CD4-positive, CD25-positive, alpha-beta regulatory T cell (primary cell): ENCODE data around the gene SMAD7. TPM values are rescaled to one million over a fixed set of nuclear protein-coding genes. Genes with fewer than 3 reads are reported as not detected.

Source experiments
- ATAC-seq, 2 donors: fragments of 150-1000 bp; cut with Tn5 transposase; one replicate each; pipeline ENCODE4 v1.10.0; 2021; ENCODE audit warnings: low read depth in 2 of 2, moderate number of reproducible peaks in 2 of 2, moderate library complexity in 1 of 2
- DNase-seq, 3 donors: peaks; one replicate each; pipeline versions ENCODE4 v3.0.0 to v3.0.0-alpha.2; 2012 to 2022; ENCODE audit warnings: mixed read lengths in 1 of 3
- H3K27ac ChIP-seq: one replicate; pipeline ENCODE4 v1.7.0; 2013; ENCODE audit warnings: mild to moderate bottlenecking, low read length; ENCODE audit not compliant: insufficient read depth, poor library complexity, severe bottlenecking
- H3K27me3 ChIP-seq: one replicate; pipeline ENCODE4 v1.7.0; 2013; ENCODE audit warnings: low read length; ENCODE audit not compliant: control insufficient read depth, insufficient read depth
- H3K36me3 ChIP-seq: one replicate; pipeline ENCODE4 v1.7.0; 2013; ENCODE audit warnings: mild to moderate bottlenecking, low read length, moderate library complexity; ENCODE audit not compliant: control insufficient read depth, insufficient read depth
- H3K4me1 ChIP-seq: 2 replicates; pipeline ENCODE4 v1.7.0; 2013; ENCODE audit warnings: mild to moderate bottlenecking, low read length; ENCODE audit not compliant: insufficient read depth, control insufficient read depth, poor library complexity, severe bottlenecking
- H3K4me3 ChIP-seq: one replicate; pipeline ENCODE4 v1.7.0; 2013; ENCODE audit warnings: low read depth, mild to moderate bottlenecking, low read length, moderate library complexity
- H3K9me3 ChIP-seq, 2 experiments: 1 replicate in 1 of 2; 2 replicates in 1 of 2; pipeline ENCODE4 v1.7.0; 2013; ENCODE audit warnings: low read length in 2 of 2, mild to moderate bottlenecking in 1 of 2, moderate library complexity in 1 of 2; ENCODE audit not compliant: control insufficient read depth in 2 of 2
- H3K27ac Mint-ChIP-seq, 3 donors: one replicate each; pipeline ENCODE4 v1.8.0; 2020 to 2022; ENCODE audit warnings: mild to moderate bottlenecking in 3 of 3, mixed read lengths in 3 of 3, moderate library complexity in 2 of 3
- H3K27me3 Mint-ChIP-seq: one replicate; pipeline ENCODE4 v1.8.0; 2022; ENCODE audit warnings: mild to moderate bottlenecking, mixed read lengths
- H3K36me3 Mint-ChIP-seq: one replicate; pipeline ENCODE4 v1.8.0; 2020; ENCODE audit warnings: mixed read lengths
- H3K4me1 Mint-ChIP-seq, 4 donors: one replicate each; pipeline ENCODE4 v1.8.0; 2020 to 2022; ENCODE audit warnings: mixed read lengths in 4 of 4, mild to moderate bottlenecking in 1 of 4
- H3K4me3 Mint-ChIP-seq, 4 donors: one replicate each; pipeline ENCODE4 v1.8.0; 2020 to 2022; ENCODE audit warnings: mild to moderate bottlenecking in 4 of 4, mixed read lengths in 4 of 4, moderate library complexity in 3 of 4
- H3K9me3 Mint-ChIP-seq, 7 donors: one replicate each; pipeline ENCODE4 v1.8.0; 2020 to 2022; ENCODE audit warnings: mixed read lengths in 7 of 7, mild to moderate bottlenecking in 3 of 7, moderate library complexity in 2 of 7
- polyA plus RNA-seq, 4 donors: library from polyadenylated mRNA; unstranded; fragments of 300-500 nt; fragmentation: Illumina TruSeq; gene quantifications; one replicate each; pipeline ENCODE4 v1.2.3, GENCODE V29; 2021
- total RNA-seq: library from RNA; stranded (reverse); gene quantifications from one replicate; pipeline ENCODE4 v1.2.3, GENCODE V29; 2022

The SMAD7 gene
- total and polyA plus RNA-seq, 5 donors from 2014 or later, result 1.7 to 64.0 (median 7.0) TPM

GRCh38 chr18:48917579-48918517 is 32.9 kb downstream of the SMAD7 start:
- peaks cover 6% of the 10 kb centered on the region for H3K4me1 ChIP-seq
- DNase-seq (no peak), ATAC-seq (no peak)
- Mint-ChIP-seq H3K27me3 (peaks cover 4% of the 10 kb centered on the region), H3K4me3 (no peak overlapping the region), H3K27ac (no peak overlapping the region), H3K9me3 (no peaks in the 10 kb centered on the region), H3K4me1 (peaks cover 4 to 27% (median 14%) of the 10 kb centered on the region in 4 donors), H3K36me3 (peaks cover 19% of the 10 kb centered on the region)
- no peak overlapping the region for H3K4me3 ChIP-seq
- no peak overlapping the region for H3K27ac ChIP-seq
- no peaks in the 10 kb centered on the region for H3K9me3 ChIP-seq
- H3K27me3 ChIP-seq, result no peaks in the 10 kb centered on the region
- H3K36me3 ChIP-seq, result peaks cover 16% of the 10 kb centered on the region

- Histone ChIP-seq H3K9me3 (no peaks in the 10 kb centered on the region), H3K4me3 (no peak overlapping the region), H3K27ac (no peak overlapping the region), H3K36me3 (peaks cover 7% of the 10 kb centered on the region), H3K27me3 (no peaks in the 10 kb centered on the region), H3K4me1 (no peaks in the 10 kb centered on the region)
- H3K36me3 Mint-ChIP-seq, result peaks cover 12% of the 10 kb centered on the region
- no peak overlapping the region for H3K27ac Mint-ChIP-seq
- no peak overlapping the region for H3K4me3 Mint-ChIP-seq
- H3K4me1 Mint-ChIP-seq, result peaks cover 4 to 16% (median 10%) of the 10 kb centered on the region in 4 donors
- DNase-seq (no peak), ATAC-seq (no peak)
- H3K27me3 Mint-ChIP-seq, result peaks cover 7% of the 10 kb centered on the region
- no peaks in the 10 kb centered on the region for H3K9me3 Mint-ChIP-seq
Measured at GRCh38 chr18:48915626-48916425, 34.9 kb downstream of the SMAD7 start.

DNA sequence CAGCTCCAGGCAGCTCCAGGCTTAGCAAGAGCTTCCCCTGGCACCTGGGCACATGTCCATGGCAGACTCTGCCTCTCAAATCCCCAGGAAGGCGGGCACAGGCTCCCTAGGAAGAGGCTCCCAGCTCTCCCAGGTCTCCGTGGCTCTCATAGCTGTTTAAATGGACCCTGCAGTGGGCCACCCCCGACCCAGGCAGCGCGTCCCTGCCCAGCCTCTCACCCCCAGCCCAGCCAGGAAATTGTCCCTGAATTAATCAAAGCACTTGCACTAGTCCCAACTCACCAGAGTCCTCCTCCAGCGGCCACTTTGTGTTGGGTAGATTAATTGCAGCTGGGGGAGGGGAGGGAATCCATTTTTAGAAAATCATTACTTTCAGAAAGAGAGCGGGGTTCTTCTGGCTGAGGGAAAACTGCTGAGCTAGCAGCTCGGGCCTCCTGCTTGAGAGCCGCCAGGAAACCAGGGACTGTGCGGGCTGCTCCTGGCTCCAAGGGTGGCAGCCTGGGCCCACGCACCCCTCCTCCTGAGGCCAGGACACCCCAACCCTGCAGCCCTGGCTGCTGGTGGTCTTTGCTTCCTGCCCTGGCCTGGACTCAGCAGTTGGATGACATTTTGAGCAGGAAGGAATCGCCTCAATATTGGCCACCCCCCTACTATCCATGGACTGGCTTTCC is 36.0 kb downstream of the SMAD7 start:
- H3K4me1 Mint-ChIP-seq, result peaks cover 2 to 23% (median 12%) of the 10 kb centered on the region in 4 donors
- Histone ChIP-seq H3K4me3 (no peak overlapping the region), H3K4me1 (peaks cover 6% of the 10 kb centered on the region), H3K27ac (no peak overlapping the region), H3K27me3 (no peaks in the 10 kb centered on the region), H3K9me3 (no peaks in the 10 kb centered on the region), H3K36me3 (no peaks in the 10 kb centered on the region)
- no peak for DNase-seq
- H3K36me3 Mint-ChIP-seq, result peaks cover 4% of the 10 kb centered on the region
- ATAC-seq, result no peak
- H3K27ac Mint-ChIP-seq, result no peak overlapping the region
- no peak overlapping the region for H3K4me3 Mint-ChIP-seq
- no peaks in the 10 kb centered on the region for H3K9me3 Mint-ChIP-seq
- peaks cover 7% of the 10 kb centered on the region for H3K27me3 Mint-ChIP-seq

DNA sequence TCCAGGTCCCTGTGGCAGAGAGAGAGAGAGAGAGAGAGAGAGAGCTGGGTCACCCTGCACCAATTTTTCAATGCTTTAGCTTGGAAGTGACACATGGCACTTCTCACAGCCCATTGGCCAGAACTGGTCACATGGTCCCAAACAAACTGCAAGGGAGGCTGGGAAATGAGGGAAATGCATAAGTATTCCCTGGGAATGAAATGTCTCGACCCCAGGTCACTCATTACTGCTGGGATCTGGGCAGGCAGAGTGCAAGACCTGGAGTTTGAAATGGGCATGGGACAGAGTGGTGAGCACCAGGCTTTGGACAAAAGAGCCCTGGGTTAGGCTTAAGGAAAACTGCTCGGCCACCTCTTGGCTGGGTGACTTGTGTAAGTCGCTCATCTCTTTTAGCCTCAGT is 37.0 kb downstream of the SMAD7 start:
- Histone ChIP-seq H3K4me3 (no peak overlapping the region), H3K27me3 (no peaks in the 10 kb centered on the region), H3K36me3 (no peaks in the 10 kb centered on the region), H3K27ac (no peak overlapping the region), H3K4me1 (peaks cover 7% of the 10 kb centered on the region), H3K9me3 (no peaks in the 10 kb centered on the region)
- no peaks in the 10 kb centered on the region for H3K36me3 Mint-ChIP-seq
- peaks cover 7% of the 10 kb centered on the region for H3K27me3 Mint-ChIP-seq
- no peak for DNase-seq
- peak overlapping the region in 1 of 3 donors; percentile 68 for H3K27ac Mint-ChIP-seq
- no peak overlapping the region for H3K4me3 Mint-ChIP-seq
- H3K9me3 Mint-ChIP-seq, result no peaks in the 10 kb centered on the region
- H3K4me1 Mint-ChIP-seq, result peaks cover 5 to 28% (median 15%) of the 10 kb centered on the region in 4 donors
- ATAC-seq, result no peak

DNA sequence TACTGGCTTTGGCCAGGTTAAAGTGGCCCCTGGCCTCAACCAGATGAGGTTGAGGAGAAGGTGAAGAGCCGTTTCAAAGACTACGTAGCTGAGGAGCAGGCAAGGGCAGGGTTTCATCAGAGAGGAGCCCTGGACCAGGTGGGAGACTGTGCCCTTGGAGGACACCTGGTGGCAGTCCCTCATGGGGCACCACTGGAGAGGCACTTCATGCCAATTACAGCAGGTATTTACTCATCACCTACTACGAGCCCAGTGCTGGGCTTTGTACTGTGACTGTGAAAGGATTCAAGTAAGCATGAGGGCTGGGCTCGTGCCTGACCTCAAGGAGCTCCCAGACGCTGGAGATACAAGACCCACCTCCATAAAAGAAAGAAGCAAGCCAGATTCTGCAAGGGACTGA is 37.6 kb downstream of the SMAD7 start:
- peak in 2 of 3 donors; percentile 39 to 63 for DNase-seq
- peaks cover 5 to 30% (median 15%) of the 10 kb centered on the region in 4 donors for H3K4me1 Mint-ChIP-seq

DNA sequence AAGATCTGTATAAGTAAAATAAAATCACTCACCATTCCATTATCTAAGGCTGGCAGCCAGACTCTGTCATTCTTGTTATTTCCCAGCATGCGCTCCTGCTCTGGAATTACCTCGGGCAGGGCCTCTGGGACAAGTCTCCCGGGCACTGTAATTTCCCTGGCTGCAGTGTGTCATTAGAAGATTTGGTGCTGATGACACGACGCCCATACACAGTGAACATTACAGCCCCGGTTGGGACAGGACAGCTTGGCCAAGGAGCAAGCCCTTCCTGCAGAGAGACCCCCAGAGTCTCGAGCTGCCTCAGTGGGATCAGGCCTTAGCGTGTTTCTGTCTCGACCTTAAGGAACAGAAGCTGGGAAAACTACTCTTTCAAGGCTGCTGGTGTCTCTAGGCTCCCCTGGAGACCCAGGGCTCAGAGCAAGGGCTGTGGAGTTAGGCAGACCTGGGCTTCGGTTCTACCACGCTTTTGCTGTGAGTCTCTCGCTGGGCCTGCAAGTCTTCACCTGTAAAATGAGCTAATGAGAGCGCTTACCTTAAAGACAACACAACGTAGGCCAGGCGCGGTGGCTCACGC is 39.7 kb downstream of the SMAD7 start:
- Histone ChIP-seq H3K4me3 (no peak overlapping the region), H3K27ac (no peak overlapping the region), H3K9me3 (no peaks in the 10 kb centered on the region), H3K27me3 (no peaks in the 10 kb centered on the region), H3K4me1 (peaks cover 7% of the 10 kb centered on the region), H3K36me3 (no peaks in the 10 kb centered on the region)
- Mint-ChIP-seq H3K4me1 (peaks cover 5 to 26% (median 15%) of the 10 kb centered on the region in 4 donors), H3K4me3 (no peak overlapping the region), H3K9me3 (no peaks in the 10 kb centered on the region), H3K36me3 (no peaks in the 10 kb centered on the region), H3K27ac (peak overlapping the region in 1 of 3 donors; percentile 20), H3K27me3 (peaks cover 7% of the 10 kb centered on the region)
- ATAC-seq (no peak), DNase-seq (no peak)

More for the DNA sequence above, 37.6 kb downstream of the SMAD7 start:
- no peaks in the 10 kb centered on the region for H3K36me3 ChIP-seq
- H3K27ac ChIP-seq, result no peak overlapping the region
- H3K9me3 Mint-ChIP-seq, result no peaks in the 10 kb centered on the region
- no peaks in the 10 kb centered on the region for H3K27me3 ChIP-seq
- H3K27me3 Mint-ChIP-seq, result peaks cover 7% of the 10 kb centered on the region
- peaks cover 7% of the 10 kb centered on the region for H3K4me1 ChIP-seq
- no peak overlapping the region for H3K4me3 Mint-ChIP-seq
- H3K9me3 ChIP-seq, result no peaks in the 10 kb centered on the region
- no peak overlapping the region for H3K4me3 ChIP-seq
- peak; percentile 72 to 75 for ATAC-seq
- H3K27ac Mint-ChIP-seq, result no peak overlapping the region
- no peaks in the 10 kb centered on the region for H3K36me3 Mint-ChIP-seq

DNA sequence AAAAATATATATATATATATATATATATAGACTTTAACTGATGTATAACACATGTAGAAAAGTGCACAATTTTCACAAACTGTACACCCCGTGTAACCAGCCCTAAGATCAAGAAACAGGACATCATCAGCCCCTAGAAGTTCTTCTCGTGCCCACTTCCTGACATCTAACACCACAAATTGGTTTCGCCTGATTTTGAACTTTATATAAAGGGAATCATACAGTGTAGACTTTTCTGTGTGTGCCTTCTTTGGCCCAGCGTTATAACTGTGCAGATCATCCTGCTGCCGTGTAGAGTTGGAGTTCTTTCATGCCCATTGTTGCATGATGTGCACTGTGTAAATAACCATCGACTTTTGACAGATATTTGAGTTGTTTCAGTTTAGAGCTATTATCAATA is 41.0 kb downstream of the SMAD7 start:
- peak overlapping the region in 1 of 4 donors; percentile 1 for H3K4me3 Mint-ChIP-seq
- no peak overlapping the region for H3K27ac ChIP-seq
- DNase-seq, result peak in 2 of 3 donors; percentile 39 to 61

More for the DNA sequence above, 41.0 kb downstream of the SMAD7 start:
- peak; percentile 53 to 67 for ATAC-seq
- H3K4me1 Mint-ChIP-seq, result peaks cover 5 to 25% (median 15%) of the 10 kb centered on the region in 4 donors
- H3K36me3 Mint-ChIP-seq, result no peaks in the 10 kb centered on the region
- no peak overlapping the region for H3K4me3 ChIP-seq
- peaks cover 0 to 8% (median 2%) of the 10 kb centered on the region in 7 donors for H3K9me3 Mint-ChIP-seq
- peaks cover 2 to 3% of the 10 kb centered on the region in 2 experiments for H3K9me3 ChIP-seq
- H3K4me1 ChIP-seq, result peaks cover 7% of the 10 kb centered on the region
- H3K27ac Mint-ChIP-seq, result no peak overlapping the region
- peaks cover under 1% of the 10 kb centered on the region for H3K36me3 ChIP-seq
- no peaks in the 10 kb centered on the region for H3K27me3 ChIP-seq
- peaks cover 7% of the 10 kb centered on the region for H3K27me3 Mint-ChIP-seq
